ENCODE results near the gene MANF. TPM values are rescaled to one million over a fixed set of nuclear protein-coding genes. Genes with fewer than 3 reads are reported as not detected.

MANF gene
- total RNA-seq, 1 experiment from 2014 or later: 176 TPM

- intact Hi-C loops (cut with micrococcal nuclease; ENCODE audit: unreplicated experiment): no loop called here
- no peak for DNase-seq
- Mint-ChIP-seq H3K36me3 (ENCODE audit: insufficient read depth, unreplicated experiment) (no peaks in the 10 kb centered on the region), H3K4me1 (ENCODE audit: low read depth, unreplicated experiment) (peaks cover 11% of the 10 kb centered on the region), H3K9me3 (ENCODE audit: low read depth, unreplicated experiment) (no peaks in the 10 kb centered on the region), H3K4me3 (ENCODE audit: low read depth, unreplicated experiment) (no peak overlapping the region), H3K27me3 (ENCODE audit: unreplicated experiment) (no peaks in the 10 kb centered on the region), H3K27ac (ENCODE audit: unreplicated experiment) (no peak overlapping the region)
- TF ChIP-seq, protein P1, sequence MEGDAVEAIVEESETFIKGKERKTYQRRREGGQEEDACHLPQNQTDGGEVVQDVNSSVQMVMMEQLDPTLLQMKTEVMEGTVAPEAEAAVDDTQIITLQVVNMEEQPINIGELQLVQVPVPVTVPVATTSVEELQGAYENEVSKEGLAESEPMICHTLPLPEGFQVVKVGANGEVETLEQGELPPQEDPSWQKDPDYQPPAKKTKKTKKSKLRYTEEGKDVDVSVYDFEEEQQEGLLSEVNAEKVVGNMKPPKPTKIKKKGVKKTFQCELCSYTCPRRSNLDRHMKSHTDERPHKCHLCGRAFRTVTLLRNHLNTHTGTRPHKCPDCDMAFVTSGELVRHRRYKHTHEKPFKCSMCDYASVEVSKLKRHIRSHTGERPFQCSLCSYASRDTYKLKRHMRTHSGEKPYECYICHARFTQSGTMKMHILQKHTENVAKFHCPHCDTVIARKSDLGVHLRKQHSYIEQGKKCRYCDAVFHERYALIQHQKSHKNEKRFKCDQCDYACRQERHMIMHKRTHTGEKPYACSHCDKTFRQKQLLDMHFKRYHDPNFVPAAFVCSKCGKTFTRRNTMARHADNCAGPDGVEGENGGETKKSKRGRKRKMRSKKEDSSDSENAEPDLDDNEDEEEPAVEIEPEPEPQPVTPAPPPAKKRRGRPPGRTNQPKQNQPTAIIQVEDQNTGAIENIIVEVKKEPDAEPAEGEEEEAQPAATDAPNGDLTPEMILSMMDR (IDR thresholded peaks at IDR 0.05; ENCODE audit: unreplicated experiment): no peak
- CTCF ChIA-PET: no interaction called here
- BruUV-seq (replicated peaks): no TSS peak
Observed at GRCh38 chr3:51353131-51353530, 32.0 kb upstream of the MANF start.

DNA sequence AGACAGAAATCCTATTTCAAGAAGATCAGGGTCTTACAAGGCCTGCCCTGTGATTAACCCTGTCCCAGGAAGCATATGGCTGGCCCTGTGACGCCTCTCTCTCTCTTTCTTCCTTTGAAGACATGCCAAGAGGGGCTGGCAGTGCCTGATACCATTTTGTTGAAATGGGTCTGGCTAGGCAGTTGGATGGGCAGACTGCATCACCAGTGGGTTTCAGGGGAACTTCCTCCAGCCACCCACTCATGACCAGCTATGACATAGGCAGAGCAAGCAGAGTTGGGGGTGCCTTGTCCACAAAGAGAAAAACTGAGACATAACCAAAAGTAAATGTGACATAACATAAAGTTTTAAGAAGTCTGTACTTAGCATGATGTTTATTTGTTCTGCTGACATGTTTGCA is 31.4 kb upstream of the MANF start:
- Mint-ChIP-seq H3K36me3 (ENCODE audit: insufficient read depth, unreplicated experiment) (no peaks in the 10 kb centered on the region), H3K9me3 (ENCODE audit: low read depth, unreplicated experiment) (no peaks in the 10 kb centered on the region), H3K27me3 (ENCODE audit: unreplicated experiment) (no peaks in the 10 kb centered on the region), H3K4me3 (ENCODE audit: low read depth, unreplicated experiment) (no peak overlapping the region), H3K4me1 (ENCODE audit: low read depth, unreplicated experiment) (peaks cover 11% of the 10 kb centered on the region), H3K27ac (ENCODE audit: unreplicated experiment) (no peak overlapping the region)
- no TSS peak for BruUV-seq (replicated peaks)
- CTCF ChIA-PET: no interaction called here
- TF ChIP-seq, protein P1 (IDR thresholded peaks at IDR 0.05; ENCODE audit: unreplicated experiment): no peak
- intact Hi-C loops (cut with micrococcal nuclease; ENCODE audit: unreplicated experiment): no loop called here
- DNase-seq: no peak

DNA sequence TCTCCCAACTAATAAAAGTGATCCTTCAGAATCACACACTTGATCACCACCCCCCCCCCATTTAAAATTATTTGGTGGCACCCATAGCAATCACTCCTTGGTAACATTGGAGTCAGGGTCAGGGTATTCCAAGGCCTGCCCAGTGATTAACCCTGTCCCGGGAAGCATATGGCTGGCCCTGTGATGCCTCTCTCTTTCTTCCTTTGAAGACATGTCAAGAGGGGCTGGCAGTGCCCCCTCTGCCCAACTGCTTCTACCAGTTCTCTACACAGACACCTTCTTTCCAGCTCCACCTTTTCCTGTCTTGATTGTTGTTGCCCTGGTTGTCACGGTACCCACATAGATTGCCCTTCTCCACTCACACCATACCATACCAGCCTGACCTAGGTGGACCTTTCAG is 30.9 kb upstream of the MANF start:
- Mint-ChIP-seq H3K36me3 (ENCODE audit: insufficient read depth, unreplicated experiment) (no peaks in the 10 kb centered on the region), H3K27me3 (ENCODE audit: unreplicated experiment) (no peaks in the 10 kb centered on the region), H3K27ac (ENCODE audit: unreplicated experiment) (no peak overlapping the region), H3K4me1 (ENCODE audit: low read depth, unreplicated experiment) (peaks cover 11% of the 10 kb centered on the region), H3K4me3 (ENCODE audit: low read depth, unreplicated experiment) (no peak overlapping the region), H3K9me3 (ENCODE audit: low read depth, unreplicated experiment) (no peaks in the 10 kb centered on the region)
- TF ChIP-seq, protein P1 (IDR thresholded peaks at IDR 0.05; ENCODE audit: unreplicated experiment): no peak
- DNase-seq: no peak
- CTCF ChIA-PET: no interaction called here
- intact Hi-C loops (cut with micrococcal nuclease; ENCODE audit: unreplicated experiment): no loop called here
- no TSS peak for BruUV-seq (replicated peaks)

GRCh38 chr3:51354731-51355615 is 30.1 kb upstream of the MANF start:
- CTCF ChIA-PET: interaction anchor here (1.2 to 1.3 kb wide), 2 partner anchors 15 to 44 kb away, joined by 3 to 4 read pairs; no protein-coding TSS in a partner anchor
- no peaks in the 10 kb centered on the region for H3K36me3 Mint-ChIP-seq (ENCODE audit: insufficient read depth, unreplicated experiment)
- H3K4me3 Mint-ChIP-seq (ENCODE audit: low read depth, unreplicated experiment): no peak overlapping the region
- no peaks in the 10 kb centered on the region for H3K9me3 Mint-ChIP-seq (ENCODE audit: low read depth, unreplicated experiment)
- TF ChIP-seq, protein P1 (IDR thresholded peaks at IDR 0.05; ENCODE audit: unreplicated experiment): no peak
- H3K4me1 Mint-ChIP-seq (ENCODE audit: low read depth, unreplicated experiment): peaks cover 11% of the 10 kb centered on the region
- no peak overlapping the region for H3K27ac Mint-ChIP-seq (ENCODE audit: unreplicated experiment)
- H3K27me3 Mint-ChIP-seq (ENCODE audit: unreplicated experiment): no peaks in the 10 kb centered on the region
- BruUV-seq (replicated peaks): no TSS peak
- intact Hi-C loops (cut with micrococcal nuclease; ENCODE audit: unreplicated experiment): no loop called here
- no peak for DNase-seq
